DND-41 (cell line): ENCODE measurements around the gene NCMAP.

Experiments used
- ATAC-seq: fragments of 200-7000 bp; cut with Tn5 transposase; 3 replicates; pipeline ENCODE4 v1.9.1; 2021; ENCODE audit warnings: low read depth; ENCODE audit not compliant: insufficient read depth
- DNase-seq: peaks from one replicate; pipeline ENCODE4 v3.0.0-alpha.2; 2020
- H2AFZ ChIP-seq: 2 replicates; pipeline ENCODE4 v1.6.0; 2012; ENCODE audit warnings: low read depth, low read length
- H3K27ac ChIP-seq: 2 replicates; pipeline ENCODE4 v1.5.1; 2012; ENCODE audit warnings: low read length, inconsistent platforms
- H3K27me3 ChIP-seq: fragments of 200-600 bp; sonication (generic); 2 replicates; pipeline ENCODE4 v1.6.0; 2012; ENCODE audit warnings: low read length, mild to moderate bottlenecking, inconsistent platforms; ENCODE audit not compliant: insufficient read depth, poor library complexity
- H3K36me3 ChIP-seq: 2 replicates; pipeline ENCODE4 v1.5.1; 2012; ENCODE audit warnings: low read length, inconsistent platforms; ENCODE audit not compliant: insufficient read depth
- H3K4me1 ChIP-seq: 2 replicates; pipeline ENCODE4 v1.5.1; 2012; ENCODE audit warnings: mild to moderate bottlenecking, low read length; ENCODE audit not compliant: insufficient read depth
- H3K4me2 ChIP-seq: 2 replicates; pipeline ENCODE4 v1.6.0; 2012; ENCODE audit warnings: mild to moderate bottlenecking, moderate library complexity, low read length, inconsistent platforms; ENCODE audit not compliant: insufficient read depth
- H3K4me3 ChIP-seq, 2 experiments: fragments of 200-600 bp in 1 of 2; shearing (Covaris generic) in 1 of 2; 2 replicates each; pipeline ENCODE4 v1.5.1; 2012 to 2016; ENCODE audit warnings: inconsistent platforms in 2 of 2, low read length in 2 of 2, mild to moderate bottlenecking in 2 of 2, low read depth in 1 of 2, moderate library complexity in 1 of 2
- H3K79me2 ChIP-seq: 2 replicates; pipeline ENCODE4 v1.6.0; 2012; ENCODE audit warnings: low read length, inconsistent platforms; ENCODE audit not compliant: insufficient read depth
- H3K9ac ChIP-seq: 2 replicates; pipeline ENCODE4 v1.6.0; 2012; ENCODE audit warnings: low read depth, mild to moderate bottlenecking, inconsistent platforms, low read length, moderate library complexity
- H3K9me3 ChIP-seq: 2 replicates; pipeline ENCODE4 v1.5.1; 2012; ENCODE audit warnings: low read length, moderate library complexity, mild to moderate bottlenecking, inconsistent platforms; ENCODE audit not compliant: insufficient read depth, severe bottlenecking
- H4K20me1 ChIP-seq: 2 replicates; pipeline ENCODE4 v1.6.0; 2012; ENCODE audit warnings: low read length; ENCODE audit not compliant: insufficient read depth
- EZH2 ChIP-seq: IDR thresholded peaks from 3 replicates; pipeline ENCODE4 v1.6.1; 2012; ENCODE audit warnings: borderline replicate concordance, low read depth, mild to moderate bottlenecking, moderate library complexity, low read length, inconsistent platforms; ENCODE audit not compliant: severe bottlenecking
- TF ChIP-seq, protein P1 (sequence below): IDR thresholded peaks from 2 replicates; pipeline ENCODE4 v1.5.1; 2012; ENCODE audit warnings: borderline replicate concordance, low read length, moderate library complexity, mild to moderate bottlenecking; ENCODE audit not compliant: poor library complexity, severe bottlenecking; ENCODE audit errors: extremely low read depth

The NCMAP gene

DNA sequence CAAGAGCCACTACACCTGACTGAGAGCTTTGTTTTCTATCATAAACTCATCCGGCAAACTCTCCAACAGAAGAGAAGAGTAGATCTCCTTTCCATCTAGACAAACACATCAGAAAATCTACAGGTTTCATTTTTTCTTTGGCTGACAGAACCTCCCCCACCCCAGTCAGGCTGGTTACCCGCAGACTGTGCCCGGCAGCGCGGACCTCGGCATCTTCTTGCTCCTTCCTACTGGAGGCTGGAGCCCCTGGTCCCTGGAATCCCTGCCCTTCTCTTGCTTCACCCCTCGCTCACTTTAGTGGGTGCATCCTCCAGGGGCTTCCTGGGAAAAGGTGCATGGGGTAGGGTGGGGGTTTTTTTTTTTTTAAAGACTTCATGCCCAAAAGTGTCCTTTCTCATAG lies 23.0 kb downstream of the NCMAP start:
- DNase-seq = no peak
- Histone ChIP-seq H4K20me1 (no peaks in the 10 kb centered on the region), H2AFZ (no peak overlapping the region), H3K36me3 (no peaks in the 10 kb centered on the region), H3K79me2 (no peaks in the 10 kb centered on the region), H3K4me2 (no peak overlapping the region), H3K9ac (no peak overlapping the region), H3K4me1 (no peaks in the 10 kb centered on the region), H3K9me3 (no peaks in the 10 kb centered on the region), H3K4me3 (no peak overlapping the region), H3K27me3 (peaks cover 3% of the 10 kb centered on the region), H3K27ac (no peak overlapping the region)
- no peak for TF ChIP-seq EZH2
- TF ChIP-seq, protein P1, sequence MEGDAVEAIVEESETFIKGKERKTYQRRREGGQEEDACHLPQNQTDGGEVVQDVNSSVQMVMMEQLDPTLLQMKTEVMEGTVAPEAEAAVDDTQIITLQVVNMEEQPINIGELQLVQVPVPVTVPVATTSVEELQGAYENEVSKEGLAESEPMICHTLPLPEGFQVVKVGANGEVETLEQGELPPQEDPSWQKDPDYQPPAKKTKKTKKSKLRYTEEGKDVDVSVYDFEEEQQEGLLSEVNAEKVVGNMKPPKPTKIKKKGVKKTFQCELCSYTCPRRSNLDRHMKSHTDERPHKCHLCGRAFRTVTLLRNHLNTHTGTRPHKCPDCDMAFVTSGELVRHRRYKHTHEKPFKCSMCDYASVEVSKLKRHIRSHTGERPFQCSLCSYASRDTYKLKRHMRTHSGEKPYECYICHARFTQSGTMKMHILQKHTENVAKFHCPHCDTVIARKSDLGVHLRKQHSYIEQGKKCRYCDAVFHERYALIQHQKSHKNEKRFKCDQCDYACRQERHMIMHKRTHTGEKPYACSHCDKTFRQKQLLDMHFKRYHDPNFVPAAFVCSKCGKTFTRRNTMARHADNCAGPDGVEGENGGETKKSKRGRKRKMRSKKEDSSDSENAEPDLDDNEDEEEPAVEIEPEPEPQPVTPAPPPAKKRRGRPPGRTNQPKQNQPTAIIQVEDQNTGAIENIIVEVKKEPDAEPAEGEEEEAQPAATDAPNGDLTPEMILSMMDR = no peak
- no peak for ATAC-seq

DNA sequence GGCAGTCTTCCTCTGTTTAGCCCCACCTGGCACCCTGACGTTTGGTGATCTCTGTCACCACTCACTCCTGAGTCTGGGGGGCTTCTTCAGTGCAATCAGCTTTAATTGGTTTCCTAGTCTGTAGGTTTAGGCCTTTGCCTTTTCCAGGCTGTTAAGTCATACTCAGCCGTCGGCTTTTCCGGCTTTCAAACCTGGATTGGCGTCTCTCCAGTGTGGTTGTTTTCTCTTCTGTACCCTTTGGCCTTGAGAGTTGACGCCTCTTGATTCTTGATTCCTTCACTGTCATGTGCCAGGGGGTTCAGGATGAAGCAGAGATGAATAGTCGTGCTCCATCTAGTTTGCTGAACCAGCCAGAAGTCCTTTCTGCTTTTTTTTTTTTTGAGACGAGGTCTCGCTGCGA lies 24.9 kb downstream of the NCMAP start:
- no peaks in the 10 kb centered on the region for H3K79me2 ChIP-seq
- no peak overlapping the region for H3K27ac ChIP-seq
- no peak for ATAC-seq
- H3K9me3 ChIP-seq = no peaks in the 10 kb centered on the region
- H2AFZ ChIP-seq = no peak overlapping the region
- no peaks in the 10 kb centered on the region for H3K36me3 ChIP-seq
- no peak overlapping the region for H3K9ac ChIP-seq
- TF ChIP-seq, protein P1 = no peak
- TF ChIP-seq EZH2 = no peak
- DNase-seq = no peak
- no peaks in the 10 kb centered on the region for H3K4me1 ChIP-seq
- no peak overlapping the region for H3K4me2 ChIP-seq
- H4K20me1 ChIP-seq = no peaks in the 10 kb centered on the region
- no peak overlapping the region for H3K4me3 ChIP-seq
- H3K27me3 ChIP-seq = peaks cover 3% of the 10 kb centered on the region

DNA sequence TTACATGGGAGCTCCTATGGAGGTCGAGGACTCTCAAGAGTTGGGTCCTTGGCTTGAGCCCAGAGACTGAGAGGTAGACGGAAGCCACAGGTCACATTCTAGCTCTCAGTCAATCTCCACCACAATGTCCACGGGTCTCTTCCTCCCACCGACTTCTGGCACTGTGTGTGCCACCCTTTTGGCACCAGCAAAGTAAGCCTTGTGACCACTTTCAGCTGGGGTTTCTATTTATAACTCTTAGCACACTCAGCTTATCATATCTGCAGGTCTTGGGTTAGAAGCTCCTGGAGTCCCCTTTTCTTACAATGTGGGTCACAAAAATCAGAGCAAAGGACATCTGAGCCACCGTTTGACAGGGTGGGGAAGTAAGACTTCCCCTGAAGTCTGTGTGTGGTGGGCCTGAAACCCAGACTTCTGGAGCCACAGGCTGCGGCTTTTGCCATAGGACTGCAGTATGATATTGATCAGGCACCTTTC lies 28.3 kb downstream of the NCMAP start:
- DNase-seq (no peak), ATAC-seq (no peak)
- H3K27me3 ChIP-seq = peaks cover 3% of the 10 kb centered on the region
- H3K4me2 ChIP-seq = no peak overlapping the region
- no peak overlapping the region for H3K9ac ChIP-seq
- no peak for TF ChIP-seq EZH2
- TF ChIP-seq, protein P1 = no peak
- no peak overlapping the region for H3K27ac ChIP-seq
- no peaks in the 10 kb centered on the region for H3K9me3 ChIP-seq
- H3K4me1 ChIP-seq = no peaks in the 10 kb centered on the region
- no peak overlapping the region for H3K4me3 ChIP-seq
- H2AFZ ChIP-seq = no peak overlapping the region
- H4K20me1 ChIP-seq = no peaks in the 10 kb centered on the region
- H3K79me2 ChIP-seq = no peaks in the 10 kb centered on the region
- H3K36me3 ChIP-seq = no peaks in the 10 kb centered on the region

DNA sequence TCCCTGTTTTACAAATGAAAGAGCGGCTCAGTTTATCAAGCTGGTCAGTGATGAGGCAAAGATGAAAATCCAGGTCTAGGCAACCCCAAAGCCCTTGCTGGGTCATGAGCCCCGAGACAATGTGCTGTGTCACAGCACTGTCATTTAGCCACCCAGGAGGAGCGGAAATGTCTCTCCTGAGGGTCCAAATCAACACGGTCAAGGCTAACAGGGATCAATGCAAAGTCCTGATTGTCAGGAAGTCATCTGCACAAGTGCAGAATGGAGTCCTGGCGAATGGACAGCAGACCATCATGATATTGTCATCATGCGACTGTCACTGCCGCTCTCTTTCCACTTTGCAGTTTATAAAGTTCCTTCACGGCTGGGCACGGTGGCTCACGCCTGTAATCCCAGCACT lies 30.2 kb downstream of the NCMAP start:
- Histone ChIP-seq H2AFZ (no peak overlapping the region), H3K79me2 (no peaks in the 10 kb centered on the region), H3K36me3 (no peaks in the 10 kb centered on the region), H3K27ac (no peak overlapping the region), H3K27me3 (peaks cover 5% of the 10 kb centered on the region), H3K4me2 (no peak overlapping the region), H4K20me1 (no peaks in the 10 kb centered on the region), H3K4me3 (no peak overlapping the region), H3K9ac (no peak overlapping the region), H3K9me3 (no peaks in the 10 kb centered on the region), H3K4me1 (no peaks in the 10 kb centered on the region)
- ATAC-seq = no peak
- TF ChIP-seq EZH2 = no peak
- TF ChIP-seq, protein P1 = no peak
- no peak for DNase-seq
